ENCODE measurements around the gene CNNM4. TPM values are rescaled to one million over a fixed set of nuclear protein-coding genes. Genes with fewer than 3 reads are reported as not detected.

CNNM4 gene
- polyA plus RNA-seq, 1 of the 3 experiments (the other 2 are of a cell fraction): 5.5 TPM

- Histone ChIP-seq H3K9ac (no peak overlapping the region), H3K4me1 (ENCODE audit: control insufficient read depth in 1 of 2, insufficient read depth in 2 of 2, low read depth in 1 of 2, low read length in 1 of 2) (peaks cover 0 to 7% of the 10 kb centered on the region in 2 experiments; a peak in 1 of 4 replicates), H3F3A (replicated peaks; ENCODE audit: insufficient read depth) (no peaks in the 10 kb centered on the region), H3K4me3 (ENCODE audit: low read depth in 2 of 2, low read length in 1 of 2) (no peak overlapping the region), H3K4me2 (no peak overlapping the region), H3K9me3 (no peaks in the 10 kb centered on the region), H2AFZ (ENCODE audit: low read depth) (no peak overlapping the region), H3K9me2 (no peaks in the 10 kb centered on the region), H4K20me1 (ENCODE audit: insufficient read depth) (no peaks in the 10 kb centered on the region), H3K36me3 (replicated peaks in 1 of 2; ENCODE audit: control insufficient read depth in 1 of 2, insufficient read depth in 2 of 2, low read length in 1 of 2) (peaks cover 3 to 21% of the 10 kb centered on the region in 2 experiments), H3K79me2 (ENCODE audit: insufficient read depth) (no peaks in the 10 kb centered on the region), H3K27me3 (ENCODE audit: insufficient read depth) (no peaks in the 10 kb centered on the region), H3K27ac (ENCODE audit: low read depth in 2 of 2, low read length in 1 of 2) (no peak overlapping the region)
- DNase-seq: no peak
- POLR2A ChIA-PET: no interaction called here
- TF ChIP-seq TEAD4 (IDR thresholded peaks at IDR 0.05; ENCODE audit: borderline replicate concordance, insufficient read depth) (no peak), EP300 (IDR thresholded peaks at IDR 0.05; ENCODE audit: borderline replicate concordance in 1 of 2, low read depth in 1 of 2, low read length in 1 of 2) (no peak)
- WGBS (ENCODE audit: low lambda C conversion rate): 94% methylated on average over 6 of the region's 9 CpGs
- CTCF ChIA-PET: interaction anchor here (0.6 to 2.8 kb wide), 3 partner anchors 18 to 114 kb away, joined by 3 to 9 read pairs (median 6); partner anchors contain the start of gene ANKRD39
Observed at GRCh38 chr2:96837575-96837974, 76.9 kb downstream of the CNNM4 start.

GRCh38 chr2:96838345-96839292 lies 77.9 kb downstream of the CNNM4 start:
- 96% methylated on average over 18 of the region's 23 CpGs for WGBS (ENCODE audit: low lambda C conversion rate)
- Histone ChIP-seq H3K9me2 (no peaks in the 10 kb centered on the region), H3F3A (replicated peaks; ENCODE audit: insufficient read depth) (no peaks in the 10 kb centered on the region), H3K79me2 (ENCODE audit: insufficient read depth) (no peaks in the 10 kb centered on the region), H3K4me3 (ENCODE audit: low read depth in 2 of 2, low read length in 1 of 2) (no peak overlapping the region), H3K27ac (ENCODE audit: low read depth in 2 of 2, low read length in 1 of 2) (no peak overlapping the region), H3K9ac (no peak overlapping the region), H2AFZ (ENCODE audit: low read depth) (no peak overlapping the region), H3K27me3 (ENCODE audit: insufficient read depth) (no peaks in the 10 kb centered on the region), H3K36me3 (replicated peaks in 1 of 2; ENCODE audit: control insufficient read depth in 1 of 2, insufficient read depth in 2 of 2, low read length in 1 of 2) (peaks cover 3 to 15% of the 10 kb centered on the region in 2 experiments), H3K4me2 (no peak overlapping the region), H3K4me1 (ENCODE audit: control insufficient read depth in 1 of 2, insufficient read depth in 2 of 2, low read depth in 1 of 2, low read length in 1 of 2) (peaks cover 0 to 7% of the 10 kb centered on the region in 2 experiments; a peak in 1 of 4 replicates), H4K20me1 (ENCODE audit: insufficient read depth) (no peaks in the 10 kb centered on the region), H3K9me3 (no peaks in the 10 kb centered on the region)
- ChIA-PET POLR2A (no interaction called here), CTCF (interaction anchor here (1.0 to 2.8 kb wide), 3 partner anchors 89 to 113 kb away, joined by 3 to 9 read pairs (median 6); no protein-coding TSS in a partner anchor)
- DNase-seq: no peak
- TF ChIP-seq ZBTB33 (IDR thresholded peaks at IDR 0.05; ENCODE audit: borderline replicate concordance, low read depth) (no peak), ELF1 (IDR thresholded peaks at IDR 0.05) (no peak), MAX (IDR thresholded peaks at IDR 0.05; ENCODE audit: low read depth) (no peak), JUND (IDR thresholded peaks at IDR 0.05) (no peak)
